IMR-90 (cell line): ENCODE measurements around the gene LYPD6B. TPM values are rescaled to one million over a fixed set of nuclear protein-coding genes. Genes with fewer than 3 reads are reported as not detected.

Experiments
- ATAC-seq: fragments of 200-7000 bp; cut with Tn5 transposase; 2 replicates; pipeline ENCODE4 v1.9.1; 2020; ENCODE audit warnings: low read depth, mild to moderate bottlenecking, moderate library complexity
- BruUV-seq: library from RNA; stranded (reverse); fragments of 400-500 nt; replicated peaks from 2 replicates; lab custom pipeline; 2021; lab: Mats Ljungman, UMichigan
- CTCF ChIA-PET: fragments of 300-600 bp; formaldehyde crosslinking; extraction: SDS; loops from one replicate; lab custom pipeline; 2021; ENCODE audit warnings: antibody characterized with exemption; lab: Yijun Ruan, JAX
- POLR2A ChIA-PET: fragments of 300-600 bp; sonication (Branson Sonifier 250); formaldehyde crosslinking; loops from one replicate; lab custom pipeline; 2022; ENCODE audit warnings: antibody characterized with exemption; ENCODE audit not compliant: unreplicated experiment; lab: Charles Lee
- DNase-seq: peaks from one replicate; pipeline ENCODE4 v3.0.0; 2013
- H2AFZ ChIP-seq: replicated peaks from 2 replicates; pipeline ENCODE3; 2013; ENCODE audit warnings: low read length, mild to moderate bottlenecking; ENCODE audit not compliant: poor library complexity
- H2AK5ac ChIP-seq: 2 replicates; pipeline ENCODE4 v1.6.1; 2013; ENCODE audit warnings: low read depth, low read length, inconsistent platforms
- H2AK9ac ChIP-seq: replicated peaks from 2 replicates; pipeline ENCODE3; 2013; ENCODE audit warnings: mild to moderate bottlenecking, low read depth, low read length, moderate library complexity; ENCODE audit not compliant: poor library complexity
- H2BK120ac ChIP-seq: 2 replicates; pipeline ENCODE4 v1.6.1; 2013; ENCODE audit warnings: low read depth, low read length, inconsistent platforms
- H2BK15ac ChIP-seq: 3 replicates; pipeline ENCODE4 v1.6.1; 2013; ENCODE audit warnings: low read depth, low read length, inconsistent platforms
- H2BK20ac ChIP-seq: 2 replicates; pipeline ENCODE4 v1.6.1; 2013; ENCODE audit warnings: low read depth, mild to moderate bottlenecking, inconsistent platforms, low read length, moderate library complexity
- H2BK5ac ChIP-seq: 2 replicates; pipeline ENCODE4 v1.6.1; 2013; ENCODE audit warnings: mild to moderate bottlenecking, low read depth, low read length, inconsistent platforms; ENCODE audit not compliant: poor library complexity, severe bottlenecking
- H3K14ac ChIP-seq: replicated peaks from 2 replicates; pipeline ENCODE4 v1.6.1; 2013; ENCODE audit warnings: low read depth, low read length, inconsistent platforms
- H3K18ac ChIP-seq: 2 replicates; pipeline ENCODE4 v1.6.1; 2013; ENCODE audit warnings: low read depth, low read length, control low read depth
- H3K23ac ChIP-seq: 2 replicates; pipeline ENCODE4 v1.6.1; 2013; ENCODE audit warnings: low read depth, low read length, inconsistent platforms
- H3K27ac ChIP-seq: 2 replicates; pipeline ENCODE4 v1.5.1; 2013; ENCODE audit warnings: mild to moderate bottlenecking, control low read depth, low read length; ENCODE audit not compliant: insufficient read depth
- H3K27me3 ChIP-seq: 2 replicates; pipeline ENCODE4 v1.6.1; 2013; ENCODE audit warnings: low read length; ENCODE audit not compliant: control insufficient read depth, insufficient read depth
- H3K36me3 ChIP-seq: 2 replicates; pipeline ENCODE4 v1.6.1; 2013; ENCODE audit warnings: low read length, mixed read lengths; ENCODE audit not compliant: control insufficient read depth, insufficient read depth
- H3K4ac ChIP-seq: 2 replicates; pipeline ENCODE4 v1.6.1; 2013; ENCODE audit warnings: low read depth, low read length, inconsistent platforms
- H3K4me1 ChIP-seq: 2 replicates; pipeline ENCODE4 v1.6.1; 2013; ENCODE audit warnings: low read length, mixed read lengths; ENCODE audit not compliant: control insufficient read depth, insufficient read depth
- H3K4me2 ChIP-seq: 2 replicates; pipeline ENCODE4 v1.6.1; 2013; ENCODE audit warnings: low read depth, mild to moderate bottlenecking, control low read depth, low read length, moderate library complexity
- H3K4me3 ChIP-seq: 2 replicates; pipeline ENCODE4 v1.5.1; 2013; ENCODE audit warnings: low read depth, mild to moderate bottlenecking, control low read depth, low read length, moderate library complexity; ENCODE audit not compliant: insufficient read depth
- H3K56ac ChIP-seq: 2 replicates; pipeline ENCODE4 v1.6.1; 2013; ENCODE audit warnings: low read length, inconsistent platforms; ENCODE audit not compliant: insufficient read depth; ENCODE audit errors: extremely low read depth
- H3K79me1 ChIP-seq, 2 experiments: 2 replicates each; pipeline ENCODE4 v1.6.1; 2013; ENCODE audit warnings: low read length in 2 of 2, inconsistent platforms in 1 of 2, low read depth in 1 of 2
- H3K9ac ChIP-seq: 2 replicates; pipeline ENCODE4 v1.6.1; 2013; ENCODE audit warnings: low read depth, low read length, control low read depth
- H3K9me1 ChIP-seq: 2 replicates; pipeline ENCODE4 v1.6.1; 2013; ENCODE audit warnings: low read length, inconsistent platforms; ENCODE audit not compliant: insufficient read depth
- H3K9me3 ChIP-seq: 2 replicates; pipeline ENCODE4 v1.6.1; 2013; ENCODE audit warnings: low read length; ENCODE audit not compliant: control insufficient read depth, insufficient read depth
- H4K20me1 ChIP-seq: 2 replicates; pipeline ENCODE4 v1.6.1; 2013; ENCODE audit warnings: low read length, inconsistent platforms; ENCODE audit not compliant: insufficient read depth
- H4K5ac ChIP-seq: 2 replicates; pipeline ENCODE4 v1.6.1; 2013; ENCODE audit warnings: mild to moderate bottlenecking, low read depth, low read length, control low read depth
- H4K8ac ChIP-seq, 2 experiments: 2 replicates each; pipeline ENCODE4 v1.6.1; 2013; ENCODE audit warnings: low read depth in 2 of 2, low read length in 2 of 2, control low read depth in 1 of 2, inconsistent platforms in 1 of 2
- H4K91ac ChIP-seq: 2 replicates; pipeline ENCODE4 v1.6.1; 2013; ENCODE audit warnings: low read depth, low read length, inconsistent platforms; ENCODE audit not compliant: insufficient read depth
- CHD1 ChIP-seq: IDR thresholded peaks from 2 replicates; pipeline ENCODE4 v1.6.1; 2012; ENCODE audit warnings: low read depth, low read length, improper control_type of control experiment
- MAFK ChIP-seq: IDR thresholded peaks from 2 replicates; pipeline ENCODE4 v1.6.1; 2012; ENCODE audit warnings: low read depth, low read length, improper control_type of control experiment
- POLR2A ChIP-seq: IDR thresholded peaks from 2 replicates; pipeline ENCODE4 v1.6.1; 2012; ENCODE audit warnings: mild to moderate bottlenecking, low read depth, low read length
- WGBS, 2 experiments: methylation state at CpG; one replicate each; pipeline versions ENCODE4 v1.1.5 to v1.1.7; 2013; ENCODE audit warnings: missing lambda C conversion rate in 2 of 2; ENCODE audit not compliant: insufficient read length in 1 of 2; ENCODE audit errors: extremely low coverage in 2 of 2; 5-methylcytosine and 5-hydroxymethylcytosine counted together
- dilution Hi-C: fragments of 300-500 bp; cut with HindIII; formaldehyde crosslinking; loops from one replicate; pipeline ENCODE4 v1.14.3; 2018; ENCODE audit warnings: low sequenced_read_pairs; ENCODE audit not compliant: unreplicated experiment
- in situ Hi-C: fragments of 300-500 bp; cut with MboI; formaldehyde crosslinking; loops from 3 replicates; pipeline ENCODE4 v1.14.3; 2019; ENCODE audit warnings: low sequenced_read_pairs, inconsistent platforms, mixed read lengths
- intact Hi-C: fragments of 100-400 bp; cut with micrococcal nuclease; formaldehyde crosslinking; loops from 2 replicates; pipeline ENCODE4 v1.10.0; 2022
- polyA plus RNA-seq, 3 experiments: library from polyadenylated mRNA; depleted of rRNA; stranded (reverse); fragments of >200 nt; gene quantifications; 2 replicates each; pipeline ENCODE4 v1.2.3, GENCODE V29; 2012; ENCODE audit warnings: low replicate concordance in 1 of 3
- total RNA-seq: library from RNA; depleted of rRNA; stranded (reverse); fragments of >200 nt; gene quantifications from 2 replicates; pipeline ENCODE4 v1.2.3, GENCODE V29; 2012

The LYPD6B gene
- total and polyA plus RNA-seq, 2 of the 4 experiments (the other 2 are of a cell fraction), result 0.05 TPM; not detected in 1

DNA sequence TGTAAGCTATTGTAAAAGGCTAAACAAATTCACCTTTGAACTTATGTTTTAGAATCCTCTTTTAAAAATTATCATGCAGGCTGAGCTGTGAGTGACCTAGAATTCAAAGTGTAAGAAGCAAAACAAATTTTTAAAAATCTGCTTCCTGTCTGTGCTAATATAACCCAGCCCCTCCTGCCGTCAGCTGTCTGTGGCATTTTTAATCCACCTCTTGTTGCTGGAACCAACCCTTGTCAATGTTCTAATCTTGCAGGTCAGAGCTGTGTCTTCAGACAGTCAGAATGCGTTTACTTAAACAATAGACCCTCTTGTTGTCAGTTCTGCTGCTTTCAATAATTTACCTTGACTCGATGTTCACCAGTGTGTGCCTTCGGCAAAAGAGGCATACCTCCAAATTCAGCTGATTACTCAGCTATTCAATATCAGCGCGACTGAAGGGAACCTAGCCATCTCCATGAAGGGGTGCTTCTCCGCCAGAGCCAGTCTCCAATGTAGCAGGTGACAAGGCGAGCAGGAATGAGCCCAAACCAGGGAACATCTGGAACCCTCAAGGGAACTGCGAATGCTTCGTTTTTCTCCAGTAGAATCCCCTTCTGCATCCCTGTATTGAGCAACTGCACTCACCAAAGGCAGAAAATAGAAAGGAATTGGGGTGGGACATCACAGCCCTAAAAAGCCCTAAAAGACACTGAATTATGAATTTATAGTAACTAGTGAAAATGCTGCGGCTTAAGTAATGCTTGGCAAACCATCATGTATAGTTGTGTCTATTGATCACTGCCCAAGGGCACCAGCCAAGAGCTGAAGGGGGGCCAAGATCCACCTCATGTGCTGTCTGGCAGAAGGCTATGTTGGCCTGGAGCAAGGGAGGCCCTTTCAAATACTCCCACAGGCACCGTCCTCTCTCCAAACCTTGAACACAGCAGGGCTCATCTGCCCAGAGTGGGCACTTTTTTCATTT is 62.5 kb downstream of the LYPD6B start:
- in situ Hi-C loops, result no loop called here
- H3K27ac ChIP-seq, result no peak overlapping the region
- H4K5ac ChIP-seq, result no peak overlapping the region
- no peak overlapping the region for H2BK15ac ChIP-seq
- H3K4me1 ChIP-seq, result no peaks in the 10 kb centered on the region
- intact Hi-C loops, result no loop called here
- 67% methylated on average over 2 of the region's 12 CpGs; no CpG with 5 or more reads in 1 of the 2 experiments for WGBS, 2 experiments
- TF ChIP-seq MAFK (no peak), POLR2A (no peak), CHD1 (no peak)
- no peak overlapping the region for H2AK5ac ChIP-seq
- H2BK120ac ChIP-seq, result no peak overlapping the region
- H3K18ac ChIP-seq, result no peak overlapping the region
- no peak overlapping the region for H2BK20ac ChIP-seq
- H2AFZ ChIP-seq, result no peak overlapping the region
- H3K14ac ChIP-seq, result no peak overlapping the region
- CTCF ChIA-PET, result interaction anchor here (0.6 to 1.2 kb wide), 2 partner anchors 12 to 318 kb away, joined by 4 to 5 read pairs; no protein-coding TSS in a partner anchor
- H2AK9ac ChIP-seq, result no peak overlapping the region
- dilution Hi-C loops, result no loop called here
- no peak overlapping the region for H4K8ac ChIP-seq
- no peak for ATAC-seq
- H4K91ac ChIP-seq, result no peak overlapping the region
- H3K4me2 ChIP-seq, result no peak overlapping the region
- H3K9ac ChIP-seq, result no peak overlapping the region
- DNase-seq, result no peak
- no peak overlapping the region for H2BK5ac ChIP-seq
- H3K79me1 ChIP-seq, result no peaks in the 10 kb centered on the region
- no peaks in the 10 kb centered on the region for H4K20me1 ChIP-seq
- no peaks in the 10 kb centered on the region for H3K9me1 ChIP-seq
- no peak overlapping the region for H3K23ac ChIP-seq
- no peak overlapping the region for H3K56ac ChIP-seq
- no TSS peak for BruUV-seq
- no peaks in the 10 kb centered on the region for H3K27me3 ChIP-seq
- H3K4me3 ChIP-seq, result no peak overlapping the region
- H3K36me3 ChIP-seq, result no peaks in the 10 kb centered on the region
- POLR2A ChIA-PET, result no interaction called here
- no peaks in the 10 kb centered on the region for H3K9me3 ChIP-seq
- no peak overlapping the region for H3K4ac ChIP-seq
